H9 (cell line): ENCODE results near the gene PCSK9. TPM values are rescaled to one million over a fixed set of nuclear protein-coding genes. Genes with fewer than 3 reads are reported as not detected.

ENCODE experiments used
- DNase-seq: peaks from one replicate; pipeline ENCODE4 v3.0.0-alpha.2; 2017
- H2AFZ ChIP-seq: one replicate; pipeline ENCODE4 v1.6.1; 2013; ENCODE audit warnings: mild to moderate bottlenecking, low read length, control low read depth, moderate library complexity
- H2AK5ac ChIP-seq: 2 replicates; pipeline ENCODE4 v1.6.1; 2013; ENCODE audit warnings: low read length, control low read depth, mixed read lengths; ENCODE audit not compliant: insufficient read length
- H2BK120ac ChIP-seq: one replicate; pipeline ENCODE4 v1.6.1; 2013; ENCODE audit warnings: low read depth, mild to moderate bottlenecking, low read length, control low read depth, inconsistent platforms; ENCODE audit not compliant: poor library complexity, severe bottlenecking
- H2BK12ac ChIP-seq: 2 replicates; pipeline ENCODE4 v1.6.1; 2013; ENCODE audit warnings: low read length, control low read depth, mixed read lengths, low read depth; ENCODE audit not compliant: insufficient read length
- H2BK15ac ChIP-seq: 2 replicates; pipeline ENCODE4 v1.6.1; 2013; ENCODE audit warnings: low read depth, low read length, control low read depth
- H2BK20ac ChIP-seq: one replicate; pipeline ENCODE4 v1.6.1; 2013; ENCODE audit warnings: low read depth, mild to moderate bottlenecking, low read length, control low read depth, inconsistent platforms; ENCODE audit not compliant: poor library complexity, severe bottlenecking
- H2BK5ac ChIP-seq: 2 replicates; pipeline ENCODE4 v1.6.1; 2013; ENCODE audit warnings: low read length, control low read depth, mixed read lengths; ENCODE audit not compliant: insufficient read length
- H3K14ac ChIP-seq: 2 replicates; pipeline ENCODE4 v1.6.1; 2013; ENCODE audit warnings: low read length, control low read depth; ENCODE audit not compliant: insufficient read depth
- H3K18ac ChIP-seq: 2 replicates; pipeline ENCODE4 v1.6.1; 2013; ENCODE audit warnings: low read depth, mild to moderate bottlenecking, mixed read lengths, low read length, control low read depth; ENCODE audit not compliant: insufficient read length
- H3K23ac ChIP-seq: 2 replicates; pipeline ENCODE4 v1.6.1; 2013; ENCODE audit warnings: low read length, control low read depth, mixed read lengths, low read depth; ENCODE audit not compliant: insufficient read length
- H3K23me2 ChIP-seq: 2 replicates; pipeline ENCODE4 v1.6.1; 2013; ENCODE audit warnings: low read depth, mild to moderate bottlenecking, mixed read lengths, low read length, control low read depth; ENCODE audit not compliant: insufficient read length, poor library complexity, severe bottlenecking
- H3K27ac ChIP-seq: 2 replicates; pipeline ENCODE4 v1.5.1; 2013; ENCODE audit warnings: low read length, control low read depth, mixed read lengths, low read depth; ENCODE audit not compliant: insufficient read length
- H3K27me3 ChIP-seq: 2 replicates; pipeline ENCODE4 v1.6.1; 2013; ENCODE audit warnings: low read length, control low read depth, inconsistent platforms; ENCODE audit not compliant: insufficient read depth
- H3K4ac ChIP-seq: 2 replicates; pipeline ENCODE4 v1.6.1; 2013; ENCODE audit warnings: low read depth, mild to moderate bottlenecking, control low read depth, inconsistent platforms, low read length, moderate library complexity
- H3K4me1 ChIP-seq: 2 replicates; pipeline ENCODE4 v1.6.1; 2013; ENCODE audit warnings: low read length, control low read depth, inconsistent platforms; ENCODE audit not compliant: insufficient read depth
- H3K4me2 ChIP-seq: 2 replicates; pipeline ENCODE4 v1.6.1; 2013; ENCODE audit warnings: low read length, control low read depth, mixed read lengths; ENCODE audit not compliant: insufficient read length, insufficient read depth
- H3K56ac ChIP-seq: 2 replicates; pipeline ENCODE4 v1.6.1; 2013; ENCODE audit warnings: low read depth, mild to moderate bottlenecking, mixed read lengths, low read length, control low read depth; ENCODE audit not compliant: insufficient read length
- H3K79me1 ChIP-seq: 2 replicates; pipeline ENCODE4 v1.6.1; 2013; ENCODE audit warnings: low read depth, mild to moderate bottlenecking, moderate library complexity, low read length, control low read depth, inconsistent platforms; ENCODE audit not compliant: insufficient read depth, poor library complexity, severe bottlenecking
- H3K79me2 ChIP-seq: 2 replicates; pipeline ENCODE4 v1.6.1; 2013; ENCODE audit warnings: low read length, control low read depth, inconsistent platforms; ENCODE audit not compliant: insufficient read depth
- H3K9ac ChIP-seq: 2 replicates; pipeline ENCODE4 v1.6.1; 2013; ENCODE audit warnings: low read length, control low read depth, mixed read lengths; ENCODE audit not compliant: insufficient read length; ENCODE audit errors: extremely low read depth
- H3K9me3 ChIP-seq: one replicate; pipeline ENCODE4 v1.6.1; 2013; ENCODE audit warnings: low read depth, low read length, inconsistent platforms; ENCODE audit not compliant: control insufficient read depth
- H3T11ph ChIP-seq: one replicate; pipeline ENCODE4 v1.6.1; 2013; ENCODE audit warnings: mild to moderate bottlenecking, low read length, control low read depth, inconsistent platforms
- H4K20me1 ChIP-seq: one replicate; pipeline ENCODE4 v1.6.1; 2013; ENCODE audit not compliant: control insufficient read depth, insufficient read length, insufficient read depth
- H4K5ac ChIP-seq: 2 replicates; pipeline ENCODE4 v1.6.1; 2013; ENCODE audit warnings: low read depth, mild to moderate bottlenecking, mixed read lengths, low read length, control low read depth; ENCODE audit not compliant: insufficient read length
- H4K8ac ChIP-seq: replicated peaks from 2 replicates; pipeline ENCODE4 v1.6.1; 2013; ENCODE audit warnings: low read length, control low read depth, mixed read lengths, low read depth; ENCODE audit not compliant: insufficient read length
- H4K91ac ChIP-seq: 2 replicates; pipeline ENCODE4 v1.6.1; 2013; ENCODE audit warnings: low read depth, mild to moderate bottlenecking, moderate library complexity, mixed read lengths, low read length, control low read depth; ENCODE audit not compliant: insufficient read length
- H3K27ac Mint-ChIP-seq, 3 experiments: 2 replicates in 2 of 3; 3 replicates in 1 of 3; pipeline ENCODE4 v1.8.0; 2020 to 2021; ENCODE audit warnings: mixed read lengths in 3 of 3, mild to moderate bottlenecking in 1 of 3, moderate library complexity in 1 of 3
- H3K27me3 Mint-ChIP-seq: 2 replicates; pipeline ENCODE4 v1.8.0; 2021; ENCODE audit warnings: low read depth, mild to moderate bottlenecking, moderate library complexity, mixed read lengths
- H3K36me3 Mint-ChIP-seq, 3 experiments: 2 replicates in 2 of 3; 3 replicates in 1 of 3; pipeline ENCODE4 v1.8.0; 2020 to 2021; ENCODE audit warnings: low read depth in 3 of 3, mixed read lengths in 3 of 3; ENCODE audit not compliant: insufficient read depth in 1 of 3
- H3K4me1 Mint-ChIP-seq, 2 experiments: 2 replicates each; pipeline ENCODE4 v1.8.0; 2020; ENCODE audit warnings: mixed read lengths in 2 of 2
- H3K4me3 Mint-ChIP-seq, 2 experiments: 2 replicates in 1 of 2; 3 replicates in 1 of 2; pipeline ENCODE4 v1.8.0; 2020 to 2021; ENCODE audit warnings: mild to moderate bottlenecking in 2 of 2, mixed read lengths in 2 of 2, moderate library complexity in 1 of 2
- H3K9me3 Mint-ChIP-seq, 2 experiments: 2 replicates in 1 of 2; 3 replicates in 1 of 2; pipeline ENCODE4 v1.8.0; 2020; ENCODE audit warnings: mild to moderate bottlenecking in 2 of 2, mixed read lengths in 2 of 2, moderate library complexity in 1 of 2
- CTCF ChIP-seq: fragments of 200-600 bp; sonication (generic); conservative IDR thresholded peaks from 3 replicates; pipeline ENCODE4 v1.8.0; 2021; ENCODE audit warnings: antibody characterized with exemption, mild to moderate bottlenecking
- WGBS: extraction: QIAGEN DNeasy Blood & Tissue Kit; methylation state at CpG from one replicate; pipeline ENCODE4 v1.1.7; 2013; ENCODE audit warnings: missing lambda C conversion rate, low lambda C conversion rate, mixed read lengths; ENCODE audit not compliant: insufficient read length; ENCODE audit errors: extremely low coverage; 5-methylcytosine and 5-hydroxymethylcytosine counted together
- total RNA-seq: library from RNA; stranded (reverse); gene quantifications from 2 replicates; pipeline ENCODE4 v1.2.1, GENCODE V29; 2021

PCSK9 gene
- total RNA-seq, 1 experiment from 2014 or later, result 75.1 TPM

- H3K36me3 Mint-ChIP-seq, result peaks cover 7 to 12% (median 9%) of the 10 kb centered on the region in 3 experiments; a peak in 5 of 7 replicates
- H3K4me3 Mint-ChIP-seq, result no peak overlapping the region
- Histone ChIP-seq H3K18ac (no peak overlapping the region), H3K23ac (no peak overlapping the region), H3K56ac (no peak overlapping the region), H2BK20ac (no peak overlapping the region), H3K27me3 (peaks cover under 1% of the 10 kb centered on the region; the same call in 1 of the 2 replicates), H3K79me1 (no peaks in the 10 kb centered on the region), H4K20me1 (no peaks in the 10 kb centered on the region), H2AK5ac (no peak overlapping the region), H3T11ph (no peak overlapping the region), H4K8ac (no peak overlapping the region), H3K14ac (no peak overlapping the region), H2BK120ac (no peak overlapping the region), H3K4me1 (no peaks in the 10 kb centered on the region), H3K4me2 (no peak overlapping the region), H2BK5ac (no peak overlapping the region), H3K9ac (no peak overlapping the region), H3K27ac (no peak overlapping the region), H3K4ac (no peak overlapping the region), H3K23me2 (no peaks in the 10 kb centered on the region), H2AFZ (no peak overlapping the region), H3K79me2 (no peaks in the 10 kb centered on the region), H2BK15ac (no peak overlapping the region), H3K9me3 (no peaks in the 10 kb centered on the region), H4K5ac (no peak overlapping the region), H4K91ac (no peak overlapping the region), H2BK12ac (no peak overlapping the region)
- peaks cover 12 to 24% of the 10 kb centered on the region in 2 experiments for H3K4me1 Mint-ChIP-seq
- no peak for TF ChIP-seq CTCF
- H3K27ac Mint-ChIP-seq, result no peak overlapping the region
- WGBS, result no CpG with 5 or more reads among the region's 7 CpGs
- H3K9me3 Mint-ChIP-seq, result peaks cover 0 to 9% of the 10 kb centered on the region in 2 experiments; a peak in 4 of 5 replicates
- peaks cover 14% of the 10 kb centered on the region for H3K27me3 Mint-ChIP-seq
- no peak for DNase-seq
These were observed 6.1 kb upstream of the PCSK9 start for GRCh38 chr1:55033265-55033614.
